ENCODE data around the gene BRPF1. TPM values are rescaled to one million over a fixed set of nuclear protein-coding genes. Genes with fewer than 3 reads are reported as not detected.

Gene BRPF1
- 21.3 TPM for polyA plus RNA-seq (2012; ENCODE audit: insufficient read depth, insufficient read length, low read depth)

GRCh38 chr3:9731206-9732079 is at the start of gene BRPF1:
Gene BRPF1, plus strand, starts transcription at chr3:9731735. Its CDS starts 2,406 bp downstream, at chr3:9734141.
- H3K4me1 ChIP-seq = no peaks in the 10 kb centered on the region
- H3K36me3 ChIP-seq = peaks cover 6% of the 10 kb centered on the region; the same call in 1 of the 2 replicates
- peak within 1 kb of the TSS; percentile 75 for H3K4me3 ChIP-seq (ENCODE audit: low read depth, low read length)
- TF ChIP-seq CTCF (IDR thresholded peaks at IDR 0.05; ENCODE audit: low read depth, low read length) = no peak
- no peaks in the 10 kb centered on the region for H3K9me3 ChIP-seq
- DNase-seq = peak; percentile 97
- no peaks in the 10 kb centered on the region for H3K27me3 ChIP-seq

- no peaks in the 10 kb centered on the region for H3K27me3 ChIP-seq
- H3K4me1 ChIP-seq = no peaks in the 10 kb centered on the region
- no peaks in the 10 kb centered on the region for H3K9me3 ChIP-seq
- no peak for DNase-seq
- peaks cover 3% of the 10 kb centered on the region; the same call in 1 of the 2 replicates for H3K36me3 ChIP-seq
- H3K4me3 ChIP-seq (ENCODE audit: low read depth, low read length) = no peak overlapping the region
- no peak for TF ChIP-seq CTCF (IDR thresholded peaks at IDR 0.05; ENCODE audit: low read depth, low read length)
Observed at GRCh38 chr3:9682096-9682495, 49.4 kb upstream of the BRPF1 start.

- DNase-seq = no peak
- no peak for TF ChIP-seq CTCF (IDR thresholded peaks at IDR 0.05; ENCODE audit: low read depth, low read length)
- peaks cover 1% of the 10 kb centered on the region; the same call in 1 of the 2 replicates for H3K36me3 ChIP-seq
Observed at GRCh38 chr3:9683426-9683825, 48.1 kb upstream of the BRPF1 start.

GRCh38 chr3:9685216-9686049 is 46.1 kb upstream of the BRPF1 start:
- no peak for DNase-seq
- Histone ChIP-seq H3K36me3 (no peaks in the 10 kb centered on the region), H3K9me3 (no peaks in the 10 kb centered on the region), H3K27me3 (no peaks in the 10 kb centered on the region), H3K4me1 (peaks cover 1% of the 10 kb centered on the region; the same call in 1 of the 2 replicates), H3K4me3 (ENCODE audit: low read depth, low read length) (no peak overlapping the region)
- no peak for TF ChIP-seq CTCF (IDR thresholded peaks at IDR 0.05; ENCODE audit: low read depth, low read length)

More at GRCh38 chr3:9683426-9683825, 48.1 kb upstream of the BRPF1 start:
- Histone ChIP-seq H3K9me3 (no peaks in the 10 kb centered on the region), H3K4me3 (ENCODE audit: low read depth, low read length) (no peak overlapping the region), H3K4me1 (no peaks in the 10 kb centered on the region), H3K27me3 (no peaks in the 10 kb centered on the region)

GRCh38 chr3:9686050-9686550 is 45.4 kb upstream of the BRPF1 start:
- Histone ChIP-seq H3K27me3 (no peaks in the 10 kb centered on the region), H3K9me3 (no peaks in the 10 kb centered on the region), H3K36me3 (no peaks in the 10 kb centered on the region), H3K4me3 (ENCODE audit: low read depth, low read length) (no peak overlapping the region), H3K4me1 (peaks cover 5% of the 10 kb centered on the region)
- TF ChIP-seq CTCF (IDR thresholded peaks at IDR 0.05; ENCODE audit: low read depth, low read length) = no peak
- DNase-seq = no peak
